WTC11 (cell line): ENCODE results near the gene LENG8. TPM values are rescaled to one million over a fixed set of nuclear protein-coding genes. Genes with fewer than 3 reads are reported as not detected.
A peak's percentile ranks its signal among the peaks of the same experiment; 100 is the strongest.

ENCODE experiments used
- ATAC-seq: fragments of 200-7000 bp; cut with Tn5 transposase; 2 replicates; pipeline ENCODE4 v1.10.0; 2021; ENCODE audit warnings: mild to moderate bottlenecking, moderate library complexity
- CTCF ChIA-PET: fragments of 300-600 bp; sonication (Branson Sonifier 250); formaldehyde crosslinking; loops from one replicate; lab custom pipeline; 2021; ENCODE audit warnings: antibody characterized with exemption; lab: Charles Lee
- POLR2A ChIA-PET: fragments of 350-600 bp; sonication (Branson Sonifier 250); formaldehyde crosslinking; loops from one replicate; lab custom pipeline; 2021; ENCODE audit warnings: antibody characterized with exemption; lab: Charles Lee
- DNase-seq: peaks from one replicate; pipeline ENCODE4 v3.0.0; 2021; ENCODE audit warnings: low spot score
- H3K27ac Mint-ChIP-seq: 2 replicates; pipeline ENCODE4 v1.8.0; 2021; ENCODE audit warnings: mixed read lengths
- H3K27me3 Mint-ChIP-seq: 2 replicates; pipeline ENCODE4 v1.8.0; 2021; ENCODE audit warnings: low read depth, mild to moderate bottlenecking, moderate library complexity, mixed read lengths
- H3K36me3 Mint-ChIP-seq: 2 replicates; pipeline ENCODE4 v1.8.0; 2021; ENCODE audit warnings: mixed read lengths
- H3K4me1 Mint-ChIP-seq: 2 replicates; pipeline ENCODE4 v1.8.0; 2022; ENCODE audit warnings: mixed read lengths
- H3K4me3 Mint-ChIP-seq: 2 replicates; pipeline ENCODE4 v1.8.0; 2021; ENCODE audit warnings: mild to moderate bottlenecking, moderate library complexity, mixed read lengths
- H3K9me3 Mint-ChIP-seq: 2 replicates; pipeline ENCODE4 v1.8.0; 2021; ENCODE audit warnings: mixed read lengths
- CREB1 ChIP-seq: sonication (generic); formaldehyde crosslinking; IDR thresholded peaks from 2 replicates; pipeline ENCODE4 v1.8.0; 2023; ENCODE audit warnings: mild to moderate bottlenecking, missing genetic modification reagents
- ELF4 ChIP-seq: sonication (generic); formaldehyde crosslinking; IDR thresholded peaks from 2 replicates; pipeline ENCODE4 v1.8.1; 2022; ENCODE audit warnings: low read depth, mild to moderate bottlenecking, moderate library complexity, missing genetic modification reagents
- FOXJ3 ChIP-seq: sonication (generic); formaldehyde crosslinking; IDR thresholded peaks from 2 replicates; pipeline ENCODE4 v1.9.0; 2021; ENCODE audit warnings: missing genetic modification reagents, mild to moderate bottlenecking, borderline replicate concordance
- FOXK1 ChIP-seq: sonication (generic); formaldehyde crosslinking; IDR thresholded peaks from 2 replicates; pipeline ENCODE4 v1.8.0; 2022; ENCODE audit warnings: mild to moderate bottlenecking, moderate library complexity, missing genetic modification reagents
- FOXP1 ChIP-seq: sonication (generic); formaldehyde crosslinking; IDR thresholded peaks from 2 replicates; pipeline ENCODE4 v1.8.0; 2022; ENCODE audit warnings: missing genetic modification reagents, mild to moderate bottlenecking, moderate library complexity, borderline replicate concordance
- IRF2 ChIP-seq: sonication (generic); formaldehyde crosslinking; IDR thresholded peaks from 2 replicates; pipeline ENCODE4 v1.8.0; 2022; ENCODE audit warnings: low read depth, missing genetic modification reagents, borderline replicate concordance
- JUN ChIP-seq: sonication (generic); formaldehyde crosslinking; IDR thresholded peaks from 2 replicates; pipeline ENCODE4 v1.8.0; 2023; ENCODE audit warnings: mild to moderate bottlenecking, missing genetic modification reagents
- NFYB ChIP-seq: sonication (generic); formaldehyde crosslinking; conservative IDR thresholded peaks from 2 replicates; pipeline ENCODE4 v1.8.0; 2022; ENCODE audit warnings: low read depth, missing genetic modification reagents
- NR3C1 ChIP-seq: sonication (generic); formaldehyde crosslinking; conservative IDR thresholded peaks from 2 replicates; pipeline ENCODE4 v1.8.1; 2023; ENCODE audit warnings: low read depth, mild to moderate bottlenecking, missing genetic modification reagents
- PRRX2 ChIP-seq: fragments of 250-450 bp; sonication (Bioruptor Pico); IDR thresholded peaks from 2 replicates; pipeline ENCODE4 v1.8.0; 2021; ENCODE audit warnings: mild to moderate bottlenecking
- TEAD1 ChIP-seq: sonication (generic); formaldehyde crosslinking; IDR thresholded peaks from 2 replicates; pipeline ENCODE4 v1.8.0; 2022; ENCODE audit warnings: mild to moderate bottlenecking, missing genetic modification reagents
- TEAD4 ChIP-seq: sonication (generic); formaldehyde crosslinking; IDR thresholded peaks from 2 replicates; pipeline ENCODE4 v1.8.0; 2022; ENCODE audit warnings: mild to moderate bottlenecking, missing genetic modification reagents
- ZBTB21 ChIP-seq: sonication (generic); formaldehyde crosslinking; IDR thresholded peaks from 2 replicates; pipeline ENCODE4 v1.8.1; 2023; ENCODE audit warnings: mild to moderate bottlenecking, missing genetic modification reagents, borderline replicate concordance
- ZNF138 ChIP-seq: sonication (generic); formaldehyde crosslinking; conservative IDR thresholded peaks from 2 replicates; pipeline ENCODE4 v1.8.1; 2022; ENCODE audit warnings: mild to moderate bottlenecking, moderate library complexity, missing genetic modification reagents
- ZNF396 ChIP-seq: fragments of 250-450 bp; sonication (Bioruptor Pico); IDR thresholded peaks from 2 replicates; pipeline ENCODE4 v1.8.0; 2021; ENCODE audit warnings: mild to moderate bottlenecking, moderate library complexity, borderline replicate concordance
- ZNF423 ChIP-seq: fragments of 250-450 bp; sonication (Bioruptor Pico); IDR thresholded peaks from 2 replicates; pipeline ENCODE4 v2.1.2; 2022; ENCODE audit warnings: mild to moderate bottlenecking, moderate library complexity
- total RNA-seq: library from RNA; stranded (reverse); gene quantifications from 3 replicates; pipeline ENCODE4 v1.2.3, GENCODE V29; 2021
- TF ChIP-seq, protein P1 (sequence below): sonication (generic); formaldehyde crosslinking; IDR thresholded peaks from 2 replicates; pipeline ENCODE4 v1.8.1; 2022; ENCODE audit warnings: low read depth, mild to moderate bottlenecking, moderate library complexity, missing genetic modification reagents, borderline replicate concordance
- TF ChIP-seq, protein P2 (sequence below): sonication (generic); formaldehyde crosslinking; IDR thresholded peaks from 2 replicates; pipeline ENCODE4 v1.8.1; 2023; ENCODE audit warnings: mild to moderate bottlenecking, missing genetic modification reagents
- TF ChIP-seq, protein P3 (sequence below): sonication (generic); formaldehyde crosslinking; IDR thresholded peaks from 2 replicates; pipeline ENCODE4 v1.8.1; 2023; ENCODE audit warnings: mild to moderate bottlenecking, missing genetic modification reagents, borderline replicate concordance
- TF ChIP-seq, protein P4 (sequence below): fragments of 250-450 bp; sonication (Bioruptor Pico); IDR thresholded peaks from 2 replicates; pipeline ENCODE4 v1.9.0; 2021; ENCODE audit warnings: moderate library complexity, mild to moderate bottlenecking, inconsistent platforms, borderline replicate concordance
- TF ChIP-seq, protein P5 (sequence below): sonication (generic); formaldehyde crosslinking; IDR thresholded peaks from 2 replicates; pipeline ENCODE4 v1.8.0; 2023; ENCODE audit warnings: mild to moderate bottlenecking, missing genetic modification reagents

LENG8 gene
- total RNA-seq, 1 experiment from 2014 or later, result 175 TPM

DNA sequence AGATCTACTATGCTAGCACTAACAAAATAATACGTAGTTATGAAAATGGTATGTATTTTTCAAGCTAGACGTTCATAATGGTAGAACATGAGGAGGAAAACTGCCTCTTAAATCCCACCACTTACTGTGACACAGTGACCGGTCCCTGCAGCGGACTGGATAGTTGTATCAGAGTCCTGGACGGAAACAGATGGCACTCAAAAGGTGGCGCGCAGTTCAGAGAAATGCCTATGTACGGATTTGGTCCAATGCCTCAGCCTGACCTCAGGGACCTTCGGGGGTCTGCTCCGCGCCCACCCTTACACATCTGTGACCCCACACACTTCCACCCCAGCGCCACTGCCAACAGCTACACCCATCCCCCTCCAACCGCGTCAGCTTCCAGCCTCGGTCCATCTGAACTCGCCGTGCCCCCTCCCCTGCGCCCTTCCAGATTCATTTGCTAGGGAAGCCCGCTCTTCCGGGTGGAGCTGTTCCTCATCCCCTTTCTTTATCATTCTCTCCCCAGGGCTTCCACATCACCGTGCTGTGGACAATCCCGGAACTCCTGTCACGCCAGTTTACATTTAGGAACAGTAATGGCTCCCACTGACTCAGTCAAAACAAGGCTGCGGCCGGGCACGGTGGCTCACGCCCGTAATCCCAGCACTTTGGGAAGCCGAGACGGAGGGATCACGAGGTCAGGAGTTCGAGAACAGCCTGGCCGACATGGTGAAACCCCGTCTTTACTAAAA is 792 bp upstream of the LENG8 start:
- ChIA-PET CTCF (interaction anchor here (0.6 to 2.5 kb wide), 11 partner anchors 9 to 410 kb away, joined by 3 to 30 read pairs (median 5); partner anchors contain the start of genes LENG9, TMC4 and TTYH1), POLR2A (interaction anchor here (0.6 to 2.4 kb wide), 7 partner anchors 8 to 28 kb away, joined by 3 to 8 read pairs (median 4); partner anchors contain the start of gene LENG9)
- H3K36me3 Mint-ChIP-seq, result peaks cover 37% of the 10 kb centered on the region
- H3K4me3 Mint-ChIP-seq, result peak overlapping the region; percentile 99
- H3K27me3 Mint-ChIP-seq, result peaks cover 2% of the 10 kb centered on the region; the same call in 1 of the 2 replicates
- TF ChIP-seq ZBTB21 (CRISPR knock-in tag), result no peak
- TF ChIP-seq TEAD4 (CRISPR knock-in tag), result no peak
- TF ChIP-seq FOXP1 (CRISPR knock-in tag), result no peak
- TF ChIP-seq, protein P1, sequence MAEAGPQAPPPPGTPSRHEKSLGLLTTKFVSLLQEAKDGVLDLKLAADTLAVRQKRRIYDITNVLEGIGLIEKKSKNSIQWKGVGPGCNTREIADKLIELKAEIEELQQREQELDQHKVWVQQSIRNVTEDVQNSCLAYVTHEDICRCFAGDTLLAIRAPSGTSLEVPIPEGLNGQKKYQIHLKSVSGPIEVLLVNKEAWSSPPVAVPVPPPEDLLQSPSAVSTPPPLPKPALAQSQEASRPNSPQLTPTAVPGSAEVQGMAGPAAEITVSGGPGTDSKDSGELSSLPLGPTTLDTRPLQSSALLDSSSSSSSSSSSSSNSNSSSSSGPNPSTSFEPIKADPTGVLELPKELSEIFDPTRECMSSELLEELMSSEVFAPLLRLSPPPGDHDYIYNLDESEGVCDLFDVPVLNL (CRISPR knock-in tag), result no peak
- TF ChIP-seq FOXJ3 (CRISPR knock-in tag), result no peak
- TF ChIP-seq, protein P2, sequence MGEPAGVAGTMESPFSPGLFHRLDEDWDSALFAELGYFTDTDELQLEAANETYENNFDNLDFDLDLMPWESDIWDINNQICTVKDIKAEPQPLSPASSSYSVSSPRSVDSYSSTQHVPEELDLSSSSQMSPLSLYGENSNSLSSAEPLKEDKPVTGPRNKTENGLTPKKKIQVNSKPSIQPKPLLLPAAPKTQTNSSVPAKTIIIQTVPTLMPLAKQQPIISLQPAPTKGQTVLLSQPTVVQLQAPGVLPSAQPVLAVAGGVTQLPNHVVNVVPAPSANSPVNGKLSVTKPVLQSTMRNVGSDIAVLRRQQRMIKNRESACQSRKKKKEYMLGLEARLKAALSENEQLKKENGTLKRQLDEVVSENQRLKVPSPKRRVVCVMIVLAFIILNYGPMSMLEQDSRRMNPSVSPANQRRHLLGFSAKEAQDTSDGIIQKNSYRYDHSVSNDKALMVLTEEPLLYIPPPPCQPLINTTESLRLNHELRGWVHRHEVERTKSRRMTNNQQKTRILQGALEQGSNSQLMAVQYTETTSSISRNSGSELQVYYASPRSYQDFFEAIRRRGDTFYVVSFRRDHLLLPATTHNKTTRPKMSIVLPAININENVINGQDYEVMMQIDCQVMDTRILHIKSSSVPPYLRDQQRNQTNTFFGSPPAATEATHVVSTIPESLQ (CRISPR knock-in tag), result no peak
- TF ChIP-seq, protein P3, sequence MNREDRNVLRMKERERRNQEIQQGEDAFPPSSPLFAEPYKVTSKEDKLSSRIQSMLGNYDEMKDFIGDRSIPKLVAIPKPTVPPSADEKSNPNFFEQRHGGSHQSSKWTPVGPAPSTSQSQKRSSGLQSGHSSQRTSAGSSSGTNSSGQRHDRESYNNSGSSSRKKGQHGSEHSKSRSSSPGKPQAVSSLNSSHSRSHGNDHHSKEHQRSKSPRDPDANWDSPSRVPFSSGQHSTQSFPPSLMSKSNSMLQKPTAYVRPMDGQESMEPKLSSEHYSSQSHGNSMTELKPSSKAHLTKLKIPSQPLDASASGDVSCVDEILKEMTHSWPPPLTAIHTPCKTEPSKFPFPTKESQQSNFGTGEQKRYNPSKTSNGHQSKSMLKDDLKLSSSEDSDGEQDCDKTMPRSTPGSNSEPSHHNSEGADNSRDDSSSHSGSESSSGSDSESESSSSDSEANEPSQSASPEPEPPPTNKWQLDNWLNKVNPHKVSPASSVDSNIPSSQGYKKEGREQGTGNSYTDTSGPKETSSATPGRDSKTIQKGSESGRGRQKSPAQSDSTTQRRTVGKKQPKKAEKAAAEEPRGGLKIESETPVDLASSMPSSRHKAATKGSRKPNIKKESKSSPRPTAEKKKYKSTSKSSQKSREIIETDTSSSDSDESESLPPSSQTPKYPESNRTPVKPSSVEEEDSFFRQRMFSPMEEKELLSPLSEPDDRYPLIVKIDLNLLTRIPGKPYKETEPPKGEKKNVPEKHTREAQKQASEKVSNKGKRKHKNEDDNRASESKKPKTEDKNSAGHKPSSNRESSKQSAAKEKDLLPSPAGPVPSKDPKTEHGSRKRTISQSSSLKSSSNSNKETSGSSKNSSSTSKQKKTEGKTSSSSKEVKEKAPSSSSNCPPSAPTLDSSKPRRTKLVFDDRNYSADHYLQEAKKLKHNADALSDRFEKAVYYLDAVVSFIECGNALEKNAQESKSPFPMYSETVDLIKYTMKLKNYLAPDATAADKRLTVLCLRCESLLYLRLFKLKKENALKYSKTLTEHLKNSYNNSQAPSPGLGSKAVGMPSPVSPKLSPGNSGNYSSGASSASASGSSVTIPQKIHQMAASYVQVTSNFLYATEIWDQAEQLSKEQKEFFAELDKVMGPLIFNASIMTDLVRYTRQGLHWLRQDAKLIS, result no peak
- no peak for TF ChIP-seq IRF2 (CRISPR knock-in tag)
- TF ChIP-seq TEAD1 (CRISPR knock-in tag), result no peak; the same call in 1 of the 2 replicates
- no peak for TF ChIP-seq NFYB (CRISPR knock-in tag)
- no peak for TF ChIP-seq PRRX2 (CRISPR knock-in tag)
- no peak for TF ChIP-seq CREB1
- TF ChIP-seq, protein P4, sequence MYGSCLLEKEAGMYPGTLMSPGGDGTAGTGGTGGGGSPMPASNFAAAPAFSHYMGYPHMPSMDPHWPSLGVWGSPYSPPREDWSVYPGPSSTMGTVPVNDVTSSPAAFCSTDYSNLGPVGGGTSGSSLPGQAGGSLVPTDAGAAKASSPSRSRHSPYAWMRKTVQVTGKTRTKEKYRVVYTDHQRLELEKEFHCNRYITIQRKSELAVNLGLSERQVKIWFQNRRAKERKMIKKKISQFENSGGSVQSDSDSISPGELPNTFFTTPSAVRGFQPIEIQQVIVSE (CRISPR knock-in tag), result no peak
- no peak for TF ChIP-seq ELF4 (CRISPR knock-in tag)
- no peak for TF ChIP-seq ZNF396 (CRISPR knock-in tag)
- TF ChIP-seq NR3C1 (CRISPR knock-in tag), result no peak
- no peaks in the 10 kb centered on the region for H3K9me3 Mint-ChIP-seq
- peaks cover 25% of the 10 kb centered on the region for H3K4me1 Mint-ChIP-seq
- ATAC-seq (peak; percentile 36), DNase-seq (peak; percentile 46)
- H3K27ac Mint-ChIP-seq, result peak overlapping the region; percentile 99

DNA sequence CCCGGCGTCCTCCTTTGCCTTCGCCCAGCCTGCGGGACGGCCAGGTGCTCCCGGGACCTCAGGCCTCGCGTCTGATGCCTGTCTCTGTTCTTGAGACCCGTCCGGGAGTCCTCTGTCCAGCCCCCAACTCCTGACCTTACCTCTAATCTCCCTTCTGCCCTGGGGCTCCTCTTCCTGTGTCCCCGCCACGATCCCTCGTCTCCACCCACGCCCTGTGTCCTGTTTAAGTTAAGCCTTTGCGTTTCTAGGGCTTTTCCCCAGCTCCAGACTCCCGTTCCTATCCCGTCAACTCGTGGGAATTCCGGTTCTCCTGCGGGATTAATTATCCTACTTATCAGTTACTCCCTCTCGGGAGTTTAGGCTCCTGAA is 686 bp downstream of the LENG8 start:
- CTCF ChIA-PET, result interaction anchor here (0.6 to 2.5 kb wide), 4 partner anchors 11 to 34 kb away, joined by 3 to 30 read pairs (median 9); partner anchors contain the start of gene TTYH1
- Mint-ChIP-seq H3K27ac (peak overlapping the region; percentile 72), H3K9me3 (no peaks in the 10 kb centered on the region), H3K4me1 (peaks cover 25% of the 10 kb centered on the region), H3K36me3 (peaks cover 41% of the 10 kb centered on the region), H3K27me3 (peaks cover 2% of the 10 kb centered on the region; the same call in 1 of the 2 replicates), H3K4me3 (peak overlapping the region; percentile 99)
- POLR2A ChIA-PET, result interaction anchor here (2.1 to 2.4 kb wide), 2 partner anchors 13 to 14 kb away, joined by 7 to 8 read pairs; partner anchors contain the start of gene LENG9
- DNase-seq, result no peak
- no peak for ATAC-seq
- TF ChIP-seq FOXK1 (CRISPR knock-in tag) (no peak), ZNF423 (CRISPR knock-in tag) (no peak), JUN (CRISPR knock-in tag) (no peak), ZNF138 (CRISPR knock-in tag) (no peak)
- TF ChIP-seq, protein P5, sequence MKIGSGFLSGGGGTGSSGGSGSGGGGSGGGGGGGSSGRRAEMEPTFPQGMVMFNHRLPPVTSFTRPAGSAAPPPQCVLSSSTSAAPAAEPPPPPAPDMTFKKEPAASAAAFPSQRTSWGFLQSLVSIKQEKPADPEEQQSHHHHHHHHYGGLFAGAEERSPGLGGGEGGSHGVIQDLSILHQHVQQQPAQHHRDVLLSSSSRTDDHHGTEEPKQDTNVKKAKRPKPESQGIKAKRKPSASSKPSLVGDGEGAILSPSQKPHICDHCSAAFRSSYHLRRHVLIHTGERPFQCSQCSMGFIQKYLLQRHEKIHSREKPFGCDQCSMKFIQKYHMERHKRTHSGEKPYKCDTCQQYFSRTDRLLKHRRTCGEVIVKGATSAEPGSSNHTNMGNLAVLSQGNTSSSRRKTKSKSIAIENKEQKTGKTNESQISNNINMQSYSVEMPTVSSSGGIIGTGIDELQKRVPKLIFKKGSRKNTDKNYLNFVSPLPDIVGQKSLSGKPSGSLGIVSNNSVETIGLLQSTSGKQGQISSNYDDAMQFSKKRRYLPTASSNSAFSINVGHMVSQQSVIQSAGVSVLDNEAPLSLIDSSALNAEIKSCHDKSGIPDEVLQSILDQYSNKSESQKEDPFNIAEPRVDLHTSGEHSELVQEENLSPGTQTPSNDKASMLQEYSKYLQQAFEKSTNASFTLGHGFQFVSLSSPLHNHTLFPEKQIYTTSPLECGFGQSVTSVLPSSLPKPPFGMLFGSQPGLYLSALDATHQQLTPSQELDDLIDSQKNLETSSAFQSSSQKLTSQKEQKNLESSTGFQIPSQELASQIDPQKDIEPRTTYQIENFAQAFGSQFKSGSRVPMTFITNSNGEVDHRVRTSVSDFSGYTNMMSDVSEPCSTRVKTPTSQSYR (CRISPR knock-in tag), result no peak
- TF ChIP-seq, protein P2 (CRISPR knock-in tag), result no peak
